ENCODE results near the gene NES. TPM values are rescaled to one million over a fixed set of nuclear protein-coding genes. Genes with fewer than 3 reads are reported as not detected.

Gene NES
- total RNA-seq, 4 donors from 2014 or later = 16.6 to 37.4 (median 32.5) TPM

- TF ChIP-seq CTCF (IDR thresholded peaks at IDR 0.05) (no peak), POLR2A (IDR thresholded peaks at IDR 0.05; ENCODE audit: low read depth) (no peak), EP300 (IDR thresholded peaks at IDR 0.05) (no peak), POLR2AphosphoS5 (IDR thresholded peaks at IDR 0.05) (no peak)
- intact Hi-C loops (cut with DNase I) = loop anchor here (1.0 to 10.0 kb wide), 2 partner anchors 19 to 74 kb away; no protein-coding TSS in a partner anchor
- H3K27ac ChIP-seq (replicated peaks in 1 of 4) = peak overlapping the region in 2 of 4 donors; percentile 22 to 78
- DNase-seq (ENCODE audit: extremely low spot score) = no peak
- H3K4me3 ChIP-seq = no peak overlapping the region
- H3K9me3 ChIP-seq = no peaks in the 10 kb centered on the region
- H3K36me3 ChIP-seq = no peaks in the 10 kb centered on the region
- peaks cover 63 to 74% (median 70%) of the 10 kb centered on the region in 4 donors for H3K4me1 ChIP-seq
- 68% methylated on average over 10 of the region's 10 CpGs for WGBS
- peaks cover 0 to 32% (median 6%) of the 10 kb centered on the region in 4 donors for H3K27me3 ChIP-seq
These were observed 18.1 kb downstream of the NES start for GRCh38 chr1:156658945-156659574.

GRCh38 chr1:156658496-156658895, 18.7 kb downstream of the NES start:
- 85% methylated on average over 8 of the region's 14 CpGs for WGBS
- intact Hi-C loops (cut with DNase I) = loop anchor here (10.0 kb wide), 1 partner anchor 74 kb away; no protein-coding TSS in a partner anchor

GRCh38 chr1:156657741-156658319, 19.4 kb downstream of the NES start:
- Histone ChIP-seq H3K9me3 (no peaks in the 10 kb centered on the region), H3K27me3 (peaks cover 0 to 44% (median 6%) of the 10 kb centered on the region in 4 donors), H3K4me1 (peaks cover 51 to 62% (median 58%) of the 10 kb centered on the region in 4 donors), H3K4me3 (peak overlapping the region; percentile 43 to 52 (median 48)), H3K27ac (replicated peaks in 1 of 4) (peak overlapping the region in 1 of 4 donors; percentile 39), H3K36me3 (no peaks in the 10 kb centered on the region)
- intact Hi-C loops (cut with DNase I) = loop anchor here (1.0 to 10.0 kb wide), 2 partner anchors 32 to 73 kb away; no protein-coding TSS in a partner anchor
- 19% methylated on average over 15 of the region's 15 CpGs for WGBS
- no peak for DNase-seq (ENCODE audit: extremely low spot score)
- no peak for TF ChIP-seq CTCF (IDR thresholded peaks at IDR 0.05)
- no peak for TF ChIP-seq POLR2AphosphoS5 (IDR thresholded peaks at IDR 0.05)
- no peak for TF ChIP-seq EP300 (IDR thresholded peaks at IDR 0.05)
- TF ChIP-seq POLR2A (IDR thresholded peaks at IDR 0.05; ENCODE audit: low read depth) = no peak

More at GRCh38 chr1:156658496-156658895, 18.7 kb downstream of the NES start:
- H3K27ac ChIP-seq (replicated peaks in 1 of 4) = no peak overlapping the region
- no peak for TF ChIP-seq EP300 (IDR thresholded peaks at IDR 0.05)
- TF ChIP-seq POLR2AphosphoS5 (IDR thresholded peaks at IDR 0.05) = no peak
- TF ChIP-seq POLR2A (IDR thresholded peaks at IDR 0.05; ENCODE audit: low read depth) = no peak
- no peak for TF ChIP-seq CTCF (IDR thresholded peaks at IDR 0.05)
- no peaks in the 10 kb centered on the region for H3K9me3 ChIP-seq
- DNase-seq (ENCODE audit: extremely low spot score) = no peak
- peaks cover 58 to 69% (median 65%) of the 10 kb centered on the region in 4 donors for H3K4me1 ChIP-seq
- peaks cover 0 to 37% (median 6%) of the 10 kb centered on the region in 4 donors for H3K27me3 ChIP-seq
- no peaks in the 10 kb centered on the region for H3K36me3 ChIP-seq
- no peak overlapping the region for H3K4me3 ChIP-seq

GRCh38 chr1:156656806-156657740, 20.1 kb downstream of the NES start:
- intact Hi-C loops (cut with DNase I) = loop anchor here (1.0 to 10.0 kb wide), 2 partner anchors 31 to 72 kb away; no protein-coding TSS in a partner anchor
- Histone ChIP-seq H3K4me3 (peak overlapping the region; percentile 43 to 52 (median 48)), H3K9me3 (no peaks in the 10 kb centered on the region), H3K27ac (replicated peaks in 1 of 4) (peak overlapping the region in 1 of 4 donors; percentile 39), H3K27me3 (peaks cover 0 to 51% (median 9%) of the 10 kb centered on the region in 4 donors), H3K36me3 (no peaks in the 10 kb centered on the region), H3K4me1 (peaks cover 44 to 54% (median 50%) of the 10 kb centered on the region in 4 donors)
- no peak for DNase-seq (ENCODE audit: extremely low spot score)
- WGBS = 2% methylated on average over 41 of the region's 54 CpGs
- peak; percentile 95 to 99 (median 96) for TF ChIP-seq CTCF (IDR thresholded peaks at IDR 0.05)
- no peak for TF ChIP-seq EP300 (IDR thresholded peaks at IDR 0.05)
- TF ChIP-seq POLR2A (IDR thresholded peaks at IDR 0.05; ENCODE audit: low read depth) = no peak
- peak in 1 of 2 donors; percentile 46 for TF ChIP-seq POLR2AphosphoS5 (IDR thresholded peaks at IDR 0.05)

All from esophagus muscularis mucosa (tissue), 4 donors.